ENCODE results near the gene DCDC2B. TPM values are rescaled to one million over a fixed set of nuclear protein-coding genes. Genes with fewer than 3 reads are reported as not detected.

The DCDC2B gene
- polyA plus RNA-seq, 1 experiment: not detected

GRCh38 chr1:32239790-32240139, 30.9 kb downstream of the DCDC2B start:
- Histone ChIP-seq H3K27me3 (ENCODE audit: control insufficient read depth, insufficient read depth, low read length) (no peaks in the 10 kb centered on the region), H3K27ac (ENCODE audit: low read depth, low read length) (peak overlapping the region; percentile 21), H3K9me3 (ENCODE audit: control insufficient read depth, insufficient read depth, low read length) (no peaks in the 10 kb centered on the region; the same call in 1 of the 2 replicates), H3K4me3 (ENCODE audit: low read depth, low read length) (peak overlapping the region; percentile 70)
- ChIA-PET POLR2A (interaction anchor here (2.4 kb wide), 1 partner anchor 96 kb away, joined by 18 read pairs; the partner anchor contains the start of gene MARCKSL1), CTCF (interaction anchor here (1.8 to 2.8 kb wide), 2 partner anchors 8 to 24 kb away, joined by 13 read pairs; no protein-coding TSS in a partner anchor)
- TF ChIP-seq CTCF (IDR thresholded peaks at IDR 0.05; ENCODE audit: low read depth, low read length): no peak
- no peak for DNase-seq (ENCODE audit: low read depth, low spot score)

GRCh38 chr1:32240140-32240951, 31.5 kb downstream of the DCDC2B start:
- DNase-seq (ENCODE audit: low read depth, low spot score): no peak
- peak overlapping the region; percentile 75 for H3K27ac ChIP-seq (ENCODE audit: low read depth, low read length)
- ChIA-PET CTCF (interaction anchor here (0.6 to 2.8 kb wide), 6 partner anchors 8 to 77 kb away, joined by 3 to 13 read pairs (median 4); no protein-coding TSS in a partner anchor), POLR2A (interaction anchor here (0.8 to 2.4 kb wide), 8 partner anchors 8 to 96 kb away, joined by 3 to 18 read pairs (median 3); partner anchors contain the start of genes MARCKSL1 and TXLNA)
- peak; percentile 27; the same call in 1 of the 2 replicates for TF ChIP-seq CTCF (IDR thresholded peaks at IDR 0.05; ENCODE audit: low read depth, low read length)
- H3K9me3 ChIP-seq (ENCODE audit: control insufficient read depth, insufficient read depth, low read length): no peaks in the 10 kb centered on the region; the same call in 1 of the 2 replicates
- H3K4me3 ChIP-seq (ENCODE audit: low read depth, low read length): peak overlapping the region; percentile 70
- H3K27me3 ChIP-seq (ENCODE audit: control insufficient read depth, insufficient read depth, low read length): no peaks in the 10 kb centered on the region

DNA sequence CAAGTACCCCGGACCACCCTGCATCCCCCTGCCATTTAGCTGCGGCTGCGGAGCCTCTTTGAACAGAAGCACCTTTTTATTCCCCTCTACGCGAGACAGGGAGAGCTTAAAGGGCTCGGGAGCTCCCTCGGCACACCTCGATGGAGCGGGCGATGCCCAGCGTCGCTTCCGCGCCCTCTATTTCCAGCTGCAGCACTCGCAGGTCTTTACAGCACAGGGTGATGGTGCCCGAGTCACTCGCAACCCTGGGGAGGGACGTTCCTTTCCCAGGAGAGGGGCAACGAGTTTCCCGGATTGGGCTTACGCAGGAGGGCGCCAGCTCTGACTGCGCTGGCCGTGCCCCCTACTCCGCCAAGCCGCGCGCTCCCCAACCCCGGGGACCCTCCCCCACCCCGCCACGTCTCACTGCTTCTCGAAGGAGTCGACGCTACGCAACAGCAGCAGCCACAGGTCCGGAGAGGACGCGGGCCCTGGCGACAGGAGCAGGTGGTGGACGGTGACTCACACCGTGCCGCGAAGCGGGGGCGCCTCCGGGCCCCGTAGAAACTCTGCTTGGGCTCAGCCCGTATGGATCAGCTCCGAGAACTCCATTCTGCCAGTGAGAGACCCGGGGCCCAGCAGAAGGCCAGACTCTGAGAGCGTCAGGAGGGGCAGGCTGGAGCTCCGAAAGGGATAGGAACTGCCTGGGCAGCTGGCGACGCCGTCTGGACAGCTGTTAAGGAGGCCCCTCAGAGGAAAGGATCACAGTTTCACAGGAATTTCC, 32.3 kb downstream of the DCDC2B start:
- ChIA-PET POLR2A (interaction anchor here (0.5 to 2.4 kb wide), 12 partner anchors 9 to 95 kb away, joined by 3 to 18 read pairs (median 3); partner anchors contain the start of genes CCDC28B, HDAC1, MARCKSL1 and TXLNA), CTCF (interaction anchor here (0.6 to 2.8 kb wide), 5 partner anchors 8 to 75 kb away, joined by 3 to 13 read pairs (median 4); no protein-coding TSS in a partner anchor)
- Histone ChIP-seq H3K4me3 (ENCODE audit: low read depth, low read length) (peak overlapping the region; percentile 70), H3K9me3 (ENCODE audit: control insufficient read depth, insufficient read depth, low read length) (no peaks in the 10 kb centered on the region; the same call in 1 of the 2 replicates), H3K27me3 (ENCODE audit: control insufficient read depth, insufficient read depth, low read length) (no peaks in the 10 kb centered on the region), H3K27ac (ENCODE audit: low read depth, low read length) (peak overlapping the region; percentile 75)
- TF ChIP-seq CTCF (IDR thresholded peaks at IDR 0.05; ENCODE audit: low read depth, low read length): no peak
- no peak for DNase-seq (ENCODE audit: low read depth, low spot score)

DNA sequence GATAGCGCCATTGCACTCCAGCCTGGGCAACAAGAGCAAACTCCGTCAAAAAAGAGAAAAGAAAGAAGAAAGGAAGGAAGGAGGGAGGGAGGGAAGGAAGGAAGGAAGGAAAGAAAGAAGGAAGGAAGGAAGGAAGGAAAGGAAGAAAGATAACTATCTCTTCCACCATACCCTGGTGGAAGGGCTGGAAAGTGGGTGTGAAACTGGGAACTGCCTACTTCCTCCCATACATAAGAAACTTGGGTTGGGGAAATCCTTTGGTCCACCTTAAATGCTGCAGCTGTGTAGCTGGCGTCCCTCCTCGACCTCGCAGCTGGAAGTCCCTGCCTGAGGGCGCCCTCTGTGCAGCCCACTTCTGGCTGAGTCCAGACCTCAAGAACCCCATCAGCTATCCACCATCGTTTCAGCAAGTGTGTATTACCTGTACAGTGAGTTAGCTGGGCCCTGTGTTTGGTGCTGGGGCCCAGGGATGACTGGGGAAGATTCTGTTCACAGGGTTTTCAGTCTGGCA, 33.5 kb downstream of the DCDC2B start:
- ChIA-PET CTCF (no interaction called here), POLR2A (no interaction called here)
- TF ChIP-seq CTCF (IDR thresholded peaks at IDR 0.05; ENCODE audit: low read depth, low read length): no peak
- Histone ChIP-seq H3K27me3 (ENCODE audit: control insufficient read depth, insufficient read depth, low read length) (no peaks in the 10 kb centered on the region), H3K9me3 (ENCODE audit: control insufficient read depth, insufficient read depth, low read length) (no peaks in the 10 kb centered on the region; the same call in 1 of the 2 replicates), H3K4me3 (ENCODE audit: low read depth, low read length) (no peak overlapping the region), H3K27ac (ENCODE audit: low read depth, low read length) (no peak overlapping the region)
- no peak for DNase-seq (ENCODE audit: low read depth, low spot score)
